ENCODE data around the gene GJB2.

GJB2 gene

GRCh38 chr13:20188667-20189553 lies 3.8 kb downstream of the GJB2 start:
- H3K36me3 ChIP-seq (replicated peaks), result no peaks in the 10 kb centered on the region
- no peak overlapping the region for H3K4me3 ChIP-seq
- no peaks in the 10 kb centered on the region for H3K9me3 ChIP-seq
- no peaks in the 10 kb centered on the region; the same call in none of the 2 replicates for H3K4me1 ChIP-seq
- DNase-seq (ENCODE audit: low spot score in 2 of 2), result peak in 1 of 2 experiments; percentile 23
- in situ Hi-C loops (cut with MboI; ENCODE audit: low sequenced_read_pairs), result loop anchor here (10.0 to 25.0 kb wide), 2 partner anchors 648 to 736 kb away; no protein-coding TSS in a partner anchor
- peaks cover 9% of the 10 kb centered on the region for H3K27me3 ChIP-seq (ENCODE audit: low read depth)

- no peaks in the 10 kb centered on the region for H3K36me3 ChIP-seq (replicated peaks)
- no peak for DNase-seq (ENCODE audit: low spot score in 2 of 2)
- in situ Hi-C loops (cut with MboI; ENCODE audit: low sequenced_read_pairs), result loop anchor here (10.0 to 25.0 kb wide), 2 partner anchors 651 to 738 kb away; no protein-coding TSS in a partner anchor
- H3K4me3 ChIP-seq, result no peak overlapping the region
- H3K9me3 ChIP-seq, result no peaks in the 10 kb centered on the region
- no peaks in the 10 kb centered on the region for H3K27me3 ChIP-seq (ENCODE audit: low read depth)
- H3K4me1 ChIP-seq, result no peaks in the 10 kb centered on the region
Observed at GRCh38 chr13:20186771-20187170, 6.0 kb downstream of the GJB2 start.

GRCh38 chr13:20185366-20186056 lies 7.2 kb downstream of the GJB2 start:
- no peak overlapping the region for H3K4me3 ChIP-seq
- DNase-seq (ENCODE audit: low spot score in 2 of 2), result no peak
- no peaks in the 10 kb centered on the region for H3K36me3 ChIP-seq (replicated peaks)
- H3K27me3 ChIP-seq (ENCODE audit: low read depth), result no peaks in the 10 kb centered on the region; the same call in 1 of the 2 replicates
- in situ Hi-C loops (cut with MboI; ENCODE audit: low sequenced_read_pairs), result loop anchor here (10.0 to 25.0 kb wide), 2 partner anchors 652 to 739 kb away; no protein-coding TSS in a partner anchor
- no peaks in the 10 kb centered on the region for H3K9me3 ChIP-seq
- H3K4me1 ChIP-seq, result no peaks in the 10 kb centered on the region

GRCh38 chr13:20182231-20182846 lies 10.4 kb downstream of the GJB2 start:
- Histone ChIP-seq H3K4me3 (no peak overlapping the region), H3K9me3 (no peaks in the 10 kb centered on the region), H3K36me3 (replicated peaks) (no peaks in the 10 kb centered on the region), H3K4me1 (no peaks in the 10 kb centered on the region), H3K27me3 (ENCODE audit: low read depth) (peaks cover 4% of the 10 kb centered on the region; the same call in 1 of the 2 replicates)
- in situ Hi-C loops (cut with MboI; ENCODE audit: low sequenced_read_pairs), result loop anchor here (10.0 to 25.0 kb wide), 2 partner anchors 655 to 742 kb away; no protein-coding TSS in a partner anchor
- peak; percentile 69 to 79 for DNase-seq (ENCODE audit: low spot score in 2 of 2)

GRCh38 chr13:20181188-20181587 lies 11.6 kb downstream of the GJB2 start:
- H3K9me3 ChIP-seq, result no peaks in the 10 kb centered on the region
- H3K4me1 ChIP-seq, result no peaks in the 10 kb centered on the region
- no peak for DNase-seq (ENCODE audit: low spot score in 2 of 2)
- H3K36me3 ChIP-seq (replicated peaks), result no peaks in the 10 kb centered on the region
- peaks cover 4% of the 10 kb centered on the region; the same call in 1 of the 2 replicates for H3K27me3 ChIP-seq (ENCODE audit: low read depth)
- no peak overlapping the region for H3K4me3 ChIP-seq
- in situ Hi-C loops (cut with MboI; ENCODE audit: low sequenced_read_pairs), result loop anchor here (10.0 to 25.0 kb wide), 2 partner anchors 656 to 744 kb away; no protein-coding TSS in a partner anchor

GRCh38 chr13:20178156-20178555 lies 14.6 kb downstream of the GJB2 start:
- in situ Hi-C loops (cut with MboI; ENCODE audit: low sequenced_read_pairs), result loop anchor here (25.0 kb wide), 1 partner anchor 659 kb away; no protein-coding TSS in a partner anchor
- peaks cover 2% of the 10 kb centered on the region; the same call in 1 of the 2 replicates for H3K4me1 ChIP-seq
- no peak overlapping the region for H3K4me3 ChIP-seq
- no peaks in the 10 kb centered on the region for H3K36me3 ChIP-seq (replicated peaks)
- H3K9me3 ChIP-seq, result no peaks in the 10 kb centered on the region
- DNase-seq (ENCODE audit: low spot score in 2 of 2), result no peak
- peaks cover 4% of the 10 kb centered on the region; the same call in 1 of the 2 replicates for H3K27me3 ChIP-seq (ENCODE audit: low read depth)

- no peaks in the 10 kb centered on the region for H3K9me3 ChIP-seq
- no peaks in the 10 kb centered on the region for H3K36me3 ChIP-seq (replicated peaks)
- peaks cover 2% of the 10 kb centered on the region; the same call in 1 of the 2 replicates for H3K4me1 ChIP-seq
- in situ Hi-C loops (cut with MboI; ENCODE audit: low sequenced_read_pairs), result loop anchor here (25.0 kb wide), 1 partner anchor 660 kb away; no protein-coding TSS in a partner anchor
- H3K27me3 ChIP-seq (ENCODE audit: low read depth), result peaks cover 4% of the 10 kb centered on the region; the same call in 1 of the 2 replicates
- no peak for DNase-seq (ENCODE audit: low spot score in 2 of 2)
- no peak overlapping the region for H3K4me3 ChIP-seq
Observed at GRCh38 chr13:20177049-20177831, 15.5 kb downstream of the GJB2 start.

GRCh38 chr13:20175907-20176652 lies 16.7 kb downstream of the GJB2 start:
- no peaks in the 10 kb centered on the region for H3K36me3 ChIP-seq (replicated peaks)
- no peak overlapping the region for H3K4me3 ChIP-seq
- H3K4me1 ChIP-seq, result peaks cover 4% of the 10 kb centered on the region; the same call in 1 of the 2 replicates
- H3K27me3 ChIP-seq (ENCODE audit: low read depth), result peaks cover 4% of the 10 kb centered on the region; the same call in 1 of the 2 replicates
- no peaks in the 10 kb centered on the region for H3K9me3 ChIP-seq
- in situ Hi-C loops (cut with MboI; ENCODE audit: low sequenced_read_pairs), result loop anchor here (25.0 kb wide), 1 partner anchor 661 kb away; no protein-coding TSS in a partner anchor
- no peak for DNase-seq (ENCODE audit: low spot score in 2 of 2)

- in situ Hi-C loops (cut with MboI; ENCODE audit: low sequenced_read_pairs), result loop anchor here (25.0 kb wide), 1 partner anchor 662 kb away; no protein-coding TSS in a partner anchor
- DNase-seq (ENCODE audit: low spot score in 2 of 2), result no peak
- no peaks in the 10 kb centered on the region for H3K9me3 ChIP-seq
- H3K4me3 ChIP-seq, result no peak overlapping the region
- no peaks in the 10 kb centered on the region for H3K36me3 ChIP-seq (replicated peaks)
- peaks cover 6% of the 10 kb centered on the region; the same call in 1 of the 2 replicates for H3K4me1 ChIP-seq
- peaks cover 4% of the 10 kb centered on the region; the same call in 1 of the 2 replicates for H3K27me3 ChIP-seq (ENCODE audit: low read depth)
Observed at GRCh38 chr13:20175406-20175794, 17.3 kb downstream of the GJB2 start.

- Histone ChIP-seq H3K4me3 (no peak overlapping the region), H3K36me3 (replicated peaks) (no peaks in the 10 kb centered on the region), H3K9me3 (no peaks in the 10 kb centered on the region), H3K27me3 (ENCODE audit: low read depth) (no peaks in the 10 kb centered on the region), H3K4me1 (peaks cover 6% of the 10 kb centered on the region; the same call in 1 of the 2 replicates)
- in situ Hi-C loops (cut with MboI; ENCODE audit: low sequenced_read_pairs), result loop anchor here (25.0 kb wide), 1 partner anchor 662 kb away; no protein-coding TSS in a partner anchor
- DNase-seq (ENCODE audit: low spot score in 2 of 2), result peak in 1 of 2 experiments; percentile 39
Observed at GRCh38 chr13:20174656-20175405, 17.9 kb downstream of the GJB2 start.

GRCh38 chr13:20173116-20173746 lies 19.5 kb downstream of the GJB2 start:
- in situ Hi-C loops (cut with MboI; ENCODE audit: low sequenced_read_pairs), result no loop called here
- H3K36me3 ChIP-seq (replicated peaks), result no peaks in the 10 kb centered on the region

More at GRCh38 chr13:20173116-20173746, 19.5 kb downstream of the GJB2 start:
- no peaks in the 10 kb centered on the region for H3K27me3 ChIP-seq (ENCODE audit: low read depth)
- H3K9me3 ChIP-seq, result no peaks in the 10 kb centered on the region
- H3K4me1 ChIP-seq, result peaks cover 6% of the 10 kb centered on the region; the same call in 1 of the 2 replicates
- no peak for DNase-seq (ENCODE audit: low spot score in 2 of 2)
- H3K4me3 ChIP-seq, result no peak overlapping the region

Data from HAP-1 (cell line).